ENCODE data around the gene RASGRP2.
A peak's percentile ranks its signal among the peaks of the same experiment; 100 is the strongest.

Gene RASGRP2

DNA sequence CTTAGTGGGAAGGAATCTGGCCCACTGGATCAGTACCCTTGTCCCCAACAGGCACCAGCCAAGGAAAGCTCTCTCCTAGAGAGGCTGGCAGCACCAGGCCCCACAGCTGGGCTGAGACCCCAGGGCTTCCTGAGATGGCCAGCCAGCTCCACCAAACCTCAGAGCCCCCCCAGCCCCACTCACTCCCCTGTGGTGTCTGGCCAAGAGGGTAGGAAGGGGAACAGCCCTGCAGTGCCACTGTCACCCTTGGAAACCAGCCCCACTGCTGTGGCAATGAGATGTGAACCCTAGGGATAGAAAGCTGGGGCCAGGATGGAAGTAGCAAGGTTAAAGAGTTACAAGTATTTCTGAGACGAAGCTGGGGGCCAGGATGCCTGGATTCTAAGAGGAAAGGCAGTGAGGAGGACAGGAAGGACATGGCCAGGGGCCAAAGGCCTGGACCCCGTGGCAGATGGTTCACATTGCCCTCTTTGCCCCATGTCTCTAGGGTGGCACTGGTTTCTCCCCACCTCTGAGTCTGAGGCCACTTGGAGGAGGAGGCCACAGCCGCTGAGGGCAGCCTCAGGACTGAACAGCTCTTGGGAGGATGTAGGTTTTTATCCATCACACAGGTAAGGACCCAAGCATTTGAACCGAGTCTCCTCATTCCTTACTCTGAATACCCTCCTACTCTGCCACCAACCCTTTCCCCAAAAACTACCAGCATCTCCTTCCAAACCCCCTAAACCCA, 49.8 kb downstream of the RASGRP2 start:
- DNase-seq: no peak

DNA sequence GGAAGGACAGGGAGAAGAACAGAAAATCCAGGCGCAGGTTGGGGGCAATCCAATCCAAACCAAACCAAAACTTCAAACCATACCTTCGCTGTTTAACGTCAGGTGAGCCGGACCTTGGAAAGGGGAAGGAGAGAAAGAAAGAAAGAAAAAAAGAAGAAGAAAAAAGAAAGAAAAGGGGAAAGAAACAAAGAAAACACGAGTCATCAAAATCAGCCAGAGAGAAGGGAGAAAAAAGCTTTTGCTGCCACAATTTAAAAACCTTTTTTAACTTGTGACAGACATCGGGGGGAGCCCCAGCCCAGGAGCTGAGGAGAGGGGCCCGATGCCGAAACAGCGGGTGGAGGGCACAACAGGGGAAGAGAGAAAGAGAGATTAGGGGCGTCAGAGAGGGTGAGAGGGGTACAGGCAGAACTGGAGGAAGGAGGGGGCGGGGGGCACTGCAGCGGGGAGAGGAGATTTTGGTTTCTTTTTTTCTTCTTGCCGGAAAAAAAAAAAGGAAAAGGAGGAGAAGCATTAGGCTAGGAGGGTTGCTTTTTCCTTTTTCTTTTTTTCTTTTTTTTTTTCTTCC, 51.1 kb downstream of the RASGRP2 start:
- DNase-seq: no peak

GRCh38 chr11:64691543-64691942, 52.4 kb downstream of the RASGRP2 start:
- DNase-seq: no peak

GRCh38 chr11:64690235-64690634, 53.7 kb downstream of the RASGRP2 start:
- no peak for DNase-seq

GRCh38 chr11:64688534-64688982, 55.4 kb downstream of the RASGRP2 start:
- DNase-seq: peak; percentile 83

DNA sequence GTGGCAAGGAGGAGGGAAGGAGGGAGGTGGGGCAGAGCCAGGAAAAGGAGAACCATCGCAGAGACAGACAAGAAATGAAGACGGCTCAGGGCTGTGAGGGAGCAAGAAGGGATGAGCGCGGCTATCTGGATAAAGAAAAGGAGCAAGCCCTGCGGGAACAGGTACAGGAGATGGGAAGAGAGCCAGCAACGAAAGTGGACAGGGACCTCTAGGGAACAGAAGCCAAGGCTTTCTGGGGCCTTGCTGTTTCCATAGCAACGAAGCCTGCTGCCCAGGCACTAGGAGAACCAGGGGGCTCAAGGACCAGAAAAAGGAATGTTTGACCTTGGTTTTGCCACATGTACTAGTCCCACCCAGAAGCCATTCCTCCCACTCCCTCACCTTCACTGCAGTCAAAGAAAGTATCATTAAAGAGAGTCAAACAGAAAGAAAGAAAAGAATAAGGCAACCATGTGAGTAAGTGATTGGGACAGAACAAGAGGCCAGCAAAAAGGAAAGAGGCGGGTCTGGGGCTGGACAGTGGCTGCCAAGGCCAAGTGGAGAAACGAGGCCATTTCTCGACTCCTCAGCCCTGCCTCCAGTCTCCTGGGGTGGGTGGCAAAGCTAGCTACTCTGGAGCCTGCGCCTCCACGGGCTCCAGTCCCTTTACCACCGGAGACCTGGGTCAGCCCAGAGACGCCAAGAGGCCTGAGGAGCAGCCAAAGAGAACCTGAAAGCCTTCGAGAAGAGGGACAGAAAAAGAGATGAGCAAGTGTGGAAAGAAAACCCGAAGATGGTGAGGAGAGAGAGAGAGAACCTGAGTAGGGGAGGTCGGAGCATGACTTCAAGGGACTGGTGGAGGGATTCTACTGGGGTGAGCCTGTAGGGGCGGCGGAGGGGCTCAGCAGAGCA, 56.1 kb downstream of the RASGRP2 start:
- DNase-seq: no peak

DNA sequence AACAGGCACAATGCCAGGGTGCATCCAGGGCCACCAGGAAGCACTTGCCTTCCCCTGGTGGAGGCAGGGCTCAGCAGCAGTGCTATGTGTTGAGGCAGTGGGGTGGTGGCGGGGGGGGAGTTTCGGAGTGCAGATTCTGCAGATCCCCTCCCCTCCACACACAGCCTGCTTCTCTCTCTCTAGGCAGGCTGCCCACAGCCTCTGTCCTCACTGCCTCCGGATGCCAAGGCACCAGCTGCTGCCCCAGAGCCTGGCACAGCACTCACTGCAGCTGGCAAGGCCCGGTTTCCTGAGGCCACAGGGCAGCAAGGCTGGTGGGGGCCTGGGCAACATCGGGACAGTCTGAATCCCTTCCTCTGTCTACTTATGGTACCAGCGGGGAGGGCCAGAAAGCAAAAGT, 56.7 kb downstream of the RASGRP2 start:
- no peak for DNase-seq

DNA sequence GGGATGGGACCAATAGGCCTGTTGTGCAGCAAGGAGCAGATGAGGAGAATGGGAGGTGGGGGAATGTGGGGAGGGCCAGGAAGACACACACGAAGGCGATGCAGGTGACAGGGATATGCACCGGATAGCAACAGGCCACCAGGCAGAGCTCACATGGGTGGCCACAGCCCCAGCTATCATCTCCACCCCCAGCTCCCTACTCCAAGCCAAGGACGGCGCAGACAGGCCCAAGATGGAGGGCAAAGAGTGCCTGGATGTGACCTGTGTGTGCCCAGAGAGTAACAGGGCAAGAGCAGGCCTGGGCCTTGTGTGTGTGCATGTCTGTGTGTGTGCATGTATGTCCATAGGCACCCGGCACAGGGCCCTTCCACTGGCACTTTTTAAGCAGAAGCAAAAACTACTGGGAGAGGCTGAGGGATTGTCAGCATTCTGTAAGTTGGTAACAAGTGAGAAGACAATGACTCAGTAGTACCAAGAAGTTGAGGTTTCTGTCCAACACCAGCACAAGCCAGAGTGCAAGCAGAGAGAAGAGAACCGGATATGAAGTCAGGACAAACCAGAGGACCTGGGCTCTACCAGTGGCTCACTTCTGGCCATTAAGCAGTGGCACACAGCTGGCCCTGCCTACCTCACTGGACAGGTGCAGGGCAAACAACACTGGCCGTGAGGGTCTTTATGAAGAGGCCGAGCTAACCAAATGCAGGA, 57.3 kb downstream of the RASGRP2 start:
- no peak for DNase-seq

DNA sequence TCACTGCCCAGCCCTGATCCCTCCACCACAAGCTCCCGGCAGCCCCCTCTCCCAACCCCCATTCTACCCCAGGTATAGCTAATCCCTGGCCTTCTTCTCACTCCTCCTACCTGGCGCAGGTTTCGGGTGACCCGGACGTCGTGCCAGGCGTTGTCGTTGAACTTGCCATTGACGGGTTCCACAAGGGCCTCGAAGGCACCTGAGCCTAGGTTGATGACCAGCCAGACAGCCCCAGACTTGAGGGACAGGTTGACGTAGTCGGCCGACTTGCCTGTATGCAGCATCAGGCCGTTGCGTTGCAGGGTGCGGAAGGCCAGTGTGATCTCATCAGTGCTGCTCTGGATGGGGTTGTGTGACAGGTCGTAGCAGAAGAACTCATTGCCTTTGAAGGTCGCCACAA, 58.4 kb downstream of the RASGRP2 start:
- DNase-seq: no peak

DNA sequence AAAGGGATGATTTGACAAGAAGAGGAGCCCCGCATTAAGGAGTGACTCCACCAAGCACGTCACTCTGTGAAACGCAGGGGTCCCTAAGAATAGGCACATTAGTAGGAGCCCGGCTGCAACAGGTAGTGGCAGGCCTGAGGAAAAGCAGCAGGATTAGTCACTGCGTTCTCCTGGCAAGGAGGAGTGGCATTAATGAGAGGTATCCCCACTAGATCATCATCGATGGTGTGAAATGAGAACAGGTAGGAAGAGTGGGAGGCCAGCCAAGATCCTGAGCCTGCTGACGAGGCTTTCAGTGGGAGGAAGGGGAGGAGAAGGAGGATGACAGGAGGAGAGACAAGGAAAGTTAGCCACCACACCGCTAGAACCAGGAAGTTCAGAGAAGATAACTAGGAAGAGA, 59.6 kb downstream of the RASGRP2 start:
- no peak for DNase-seq

GRCh38 chr11:64681171-64681570, 62.8 kb downstream of the RASGRP2 start:
- DNase-seq: no peak

- no peak for DNase-seq
These were observed 64.1 kb downstream of the RASGRP2 start for GRCh38 chr11:64679846-64680245.

DNA sequence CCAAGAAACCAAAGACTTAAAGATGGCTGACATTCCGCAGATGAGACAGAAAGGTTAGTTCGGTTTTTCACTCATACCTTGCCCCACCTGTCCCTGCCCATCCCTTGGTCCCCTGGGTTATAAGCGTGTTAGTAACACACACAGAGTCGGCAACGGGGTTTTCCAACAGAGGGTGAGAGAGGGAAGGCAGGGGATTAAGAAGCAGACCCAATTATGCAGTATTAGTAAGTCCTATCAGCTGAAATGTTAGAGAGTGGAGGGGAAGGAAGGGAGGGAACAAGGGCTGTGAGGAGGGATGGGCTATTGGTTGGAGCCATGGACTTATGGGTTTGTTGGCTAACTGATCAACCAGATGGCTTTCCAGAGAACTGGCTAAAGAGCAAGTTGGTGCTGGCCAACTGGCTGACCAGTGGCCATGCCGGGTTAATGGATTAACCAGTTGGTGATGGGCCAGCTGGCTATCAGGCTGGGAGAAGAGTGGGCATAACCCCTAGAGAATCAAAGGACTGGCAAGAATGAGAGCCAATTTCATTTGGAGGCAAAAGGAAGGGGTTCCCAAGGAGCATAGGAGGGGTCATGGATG, 66.4 kb downstream of the RASGRP2 start:
- no peak for DNase-seq

Measured in central memory CD4-positive, alpha-beta T cell (primary cell).